ENCODE data around the gene PCDHB2.
"Not testable (repeated sequence)": the region's sequence is repeated elsewhere in the genome, so short reads cannot be mapped to it uniquely, and the experiment has no call there.

DNA sequence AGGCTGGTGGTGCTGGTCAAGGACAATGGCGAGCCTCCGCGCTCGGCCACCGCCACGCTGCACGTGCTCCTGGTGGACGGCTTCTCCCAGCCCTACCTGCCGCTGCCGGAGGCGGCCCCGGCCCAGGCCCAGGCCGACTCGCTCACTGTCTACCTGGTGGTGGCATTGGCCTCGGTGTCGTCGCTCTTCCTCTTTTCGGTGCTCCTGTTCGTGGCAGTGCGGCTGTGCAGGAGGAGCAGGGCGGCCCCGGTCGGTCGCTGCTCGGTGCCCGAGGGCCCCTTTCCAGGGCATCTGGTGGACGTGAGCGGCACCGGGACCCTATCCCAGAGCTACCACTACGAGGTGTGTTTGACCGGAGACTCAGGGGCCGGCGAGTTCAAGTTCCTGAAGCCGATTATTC lies 42.9 kb downstream of the PCDHB2 start:
- TF ChIP-seq, protein P1, sequence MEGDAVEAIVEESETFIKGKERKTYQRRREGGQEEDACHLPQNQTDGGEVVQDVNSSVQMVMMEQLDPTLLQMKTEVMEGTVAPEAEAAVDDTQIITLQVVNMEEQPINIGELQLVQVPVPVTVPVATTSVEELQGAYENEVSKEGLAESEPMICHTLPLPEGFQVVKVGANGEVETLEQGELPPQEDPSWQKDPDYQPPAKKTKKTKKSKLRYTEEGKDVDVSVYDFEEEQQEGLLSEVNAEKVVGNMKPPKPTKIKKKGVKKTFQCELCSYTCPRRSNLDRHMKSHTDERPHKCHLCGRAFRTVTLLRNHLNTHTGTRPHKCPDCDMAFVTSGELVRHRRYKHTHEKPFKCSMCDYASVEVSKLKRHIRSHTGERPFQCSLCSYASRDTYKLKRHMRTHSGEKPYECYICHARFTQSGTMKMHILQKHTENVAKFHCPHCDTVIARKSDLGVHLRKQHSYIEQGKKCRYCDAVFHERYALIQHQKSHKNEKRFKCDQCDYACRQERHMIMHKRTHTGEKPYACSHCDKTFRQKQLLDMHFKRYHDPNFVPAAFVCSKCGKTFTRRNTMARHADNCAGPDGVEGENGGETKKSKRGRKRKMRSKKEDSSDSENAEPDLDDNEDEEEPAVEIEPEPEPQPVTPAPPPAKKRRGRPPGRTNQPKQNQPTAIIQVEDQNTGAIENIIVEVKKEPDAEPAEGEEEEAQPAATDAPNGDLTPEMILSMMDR (IDR thresholded peaks at IDR 0.05 in 4 of 5, conservative IDR thresholded peaks at IDR 0.05 in 1 of 5): not testable (repeated sequence)
- TF ChIP-seq POLR2A (IDR thresholded peaks at IDR 0.05): not testable (repeated sequence)
